ENCODE measurements around the gene SPATS2L. TPM values are rescaled to one million over a fixed set of nuclear protein-coding genes. Genes with fewer than 3 reads are reported as not detected.

Gene SPATS2L
- total RNA-seq, 1 experiment from 2014 or later, result 47.3 TPM

- Histone ChIP-seq H3K56ac (ENCODE audit: insufficient read length, low read depth, low read length) (no peak overlapping the region), H2BK5ac (ENCODE audit: insufficient read length, low read length) (no peak overlapping the region), H3K18ac (ENCODE audit: insufficient read length, low read depth, low read length) (no peak overlapping the region), H2BK120ac (ENCODE audit: low read depth, low read length, poor library complexity, severe bottlenecking) (no peak overlapping the region), H3K23me2 (ENCODE audit: insufficient read length, low read depth, low read length, poor library complexity, severe bottlenecking) (no peaks in the 10 kb centered on the region), H3K4ac (ENCODE audit: low read depth, low read length) (no peak overlapping the region), H3K23ac (ENCODE audit: insufficient read length, low read depth, low read length) (no peak overlapping the region), H4K5ac (ENCODE audit: insufficient read length, low read depth, low read length) (no peak overlapping the region), H3T11ph (ENCODE audit: low read length) (no peak overlapping the region), H2AFZ (ENCODE audit: low read length) (no peak overlapping the region), H2BK15ac (ENCODE audit: low read depth, low read length) (no peak overlapping the region), H4K91ac (ENCODE audit: insufficient read length, low read depth, low read length) (no peak overlapping the region), H3K9me3 (ENCODE audit: control insufficient read depth, low read depth, low read length) (no peaks in the 10 kb centered on the region), H3K79me1 (ENCODE audit: insufficient read depth, low read depth, low read length, poor library complexity, severe bottlenecking) (no peaks in the 10 kb centered on the region), H4K8ac (replicated peaks; ENCODE audit: insufficient read length, low read depth, low read length) (no peak overlapping the region), H4K20me1 (ENCODE audit: control insufficient read depth, insufficient read depth, insufficient read length) (no peaks in the 10 kb centered on the region), H3K4me2 (ENCODE audit: insufficient read depth, insufficient read length, low read length) (no peak overlapping the region), H2AK5ac (ENCODE audit: insufficient read length, low read length) (no peak overlapping the region), H3K9ac (ENCODE audit: extremely low read depth, insufficient read length, low read length) (no peak overlapping the region), H3K27ac (ENCODE audit: insufficient read length, low read depth, low read length) (no peak overlapping the region), H3K27me3 (ENCODE audit: insufficient read depth, low read length) (no peaks in the 10 kb centered on the region), H2BK20ac (ENCODE audit: low read depth, low read length, poor library complexity, severe bottlenecking) (no peak overlapping the region), H3K79me2 (ENCODE audit: insufficient read depth, low read length) (no peaks in the 10 kb centered on the region), H3K4me1 (ENCODE audit: insufficient read depth, low read length) (no peaks in the 10 kb centered on the region), H3K14ac (ENCODE audit: insufficient read depth, low read length) (no peak overlapping the region), H2BK12ac (ENCODE audit: insufficient read length, low read depth, low read length) (no peak overlapping the region)
- Mint-ChIP-seq H3K4me1 (no peaks in the 10 kb centered on the region), H3K4me3 (no peak overlapping the region), H3K36me3 (ENCODE audit: insufficient read depth in 1 of 3, low read depth in 3 of 3) (peaks cover 10 to 43% (median 31%) of the 10 kb centered on the region in 3 experiments; a peak in 6 of 7 replicates), H3K27me3 (ENCODE audit: low read depth) (no peaks in the 10 kb centered on the region), H3K9me3 (no peaks in the 10 kb centered on the region), H3K27ac (peak overlapping the region in 1 of 3 experiments; percentile 40; a peak in 2 of 7 replicates)
- TF ChIP-seq, protein P1, sequence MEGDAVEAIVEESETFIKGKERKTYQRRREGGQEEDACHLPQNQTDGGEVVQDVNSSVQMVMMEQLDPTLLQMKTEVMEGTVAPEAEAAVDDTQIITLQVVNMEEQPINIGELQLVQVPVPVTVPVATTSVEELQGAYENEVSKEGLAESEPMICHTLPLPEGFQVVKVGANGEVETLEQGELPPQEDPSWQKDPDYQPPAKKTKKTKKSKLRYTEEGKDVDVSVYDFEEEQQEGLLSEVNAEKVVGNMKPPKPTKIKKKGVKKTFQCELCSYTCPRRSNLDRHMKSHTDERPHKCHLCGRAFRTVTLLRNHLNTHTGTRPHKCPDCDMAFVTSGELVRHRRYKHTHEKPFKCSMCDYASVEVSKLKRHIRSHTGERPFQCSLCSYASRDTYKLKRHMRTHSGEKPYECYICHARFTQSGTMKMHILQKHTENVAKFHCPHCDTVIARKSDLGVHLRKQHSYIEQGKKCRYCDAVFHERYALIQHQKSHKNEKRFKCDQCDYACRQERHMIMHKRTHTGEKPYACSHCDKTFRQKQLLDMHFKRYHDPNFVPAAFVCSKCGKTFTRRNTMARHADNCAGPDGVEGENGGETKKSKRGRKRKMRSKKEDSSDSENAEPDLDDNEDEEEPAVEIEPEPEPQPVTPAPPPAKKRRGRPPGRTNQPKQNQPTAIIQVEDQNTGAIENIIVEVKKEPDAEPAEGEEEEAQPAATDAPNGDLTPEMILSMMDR (conservative IDR thresholded peaks at IDR 0.05), result no peak
- no peak for DNase-seq
- no CpG with 5 or more reads among the region's 1 CpG for WGBS (ENCODE audit: extremely low coverage, insufficient read length, low lambda C conversion rate)
These were observed 131.8 kb downstream of the SPATS2L start for GRCh38 chr2:200438251-200438650.
